ENCODE measurements around the gene GXYLT2.
"Not testable (repeated sequence)": the region's sequence is repeated elsewhere in the genome, so short reads cannot be mapped to it uniquely, and the experiment has no call there.

GXYLT2 gene

GRCh38 chr3:72892081-72892775 lies 4.4 kb downstream of the GXYLT2 start:
- no peak for DNase-seq (ENCODE audit: low read depth in 2 of 2)

GRCh38 chr3:72892870-72893269 lies 5.0 kb downstream of the GXYLT2 start:
- no peak for DNase-seq (ENCODE audit: low read depth in 2 of 2)

GRCh38 chr3:72894976-72895552 lies 7.2 kb downstream of the GXYLT2 start:
- DNase-seq (ENCODE audit: low read depth in 2 of 2): no peak

- no peak for DNase-seq (ENCODE audit: low read depth in 2 of 2)
Measured at GRCh38 chr3:72896996-72897757, 9.3 kb downstream of the GXYLT2 start.

GRCh38 chr3:72897758-72898007 lies 9.8 kb downstream of the GXYLT2 start:
- DNase-seq (ENCODE audit: low read depth in 2 of 2): no peak

GRCh38 chr3:72899349-72899765 lies 11.5 kb downstream of the GXYLT2 start:
- DNase-seq (ENCODE audit: low read depth in 2 of 2): no peak

GRCh38 chr3:72900048-72900447 lies 12.2 kb downstream of the GXYLT2 start:
- no peak for DNase-seq (ENCODE audit: low read depth in 2 of 2)

GRCh38 chr3:72901840-72902239 lies 14.0 kb downstream of the GXYLT2 start:
- DNase-seq (ENCODE audit: low read depth in 2 of 2): no peak

GRCh38 chr3:72903004-72903403 lies 15.2 kb downstream of the GXYLT2 start:
- DNase-seq (ENCODE audit: low read depth in 2 of 2): no peak

- no peak for DNase-seq (ENCODE audit: low read depth in 2 of 2)
Measured at GRCh38 chr3:72904163-72904562, 16.3 kb downstream of the GXYLT2 start.

- no peak for DNase-seq (ENCODE audit: low read depth in 2 of 2)
Measured at GRCh38 chr3:72906154-72906553, 18.3 kb downstream of the GXYLT2 start.

GRCh38 chr3:72907131-72907711 lies 19.4 kb downstream of the GXYLT2 start:
- no peak for DNase-seq (ENCODE audit: low read depth in 2 of 2)

- DNase-seq (ENCODE audit: low read depth in 2 of 2): no peak
Measured at GRCh38 chr3:72907731-72908620, 20.1 kb downstream of the GXYLT2 start.

- DNase-seq (ENCODE audit: low read depth in 2 of 2): no peak
Measured at GRCh38 chr3:72909591-72909990, 21.7 kb downstream of the GXYLT2 start.

- DNase-seq (ENCODE audit: low read depth in 2 of 2): no peak
Measured at GRCh38 chr3:72912532-72912931, 24.7 kb downstream of the GXYLT2 start.

GRCh38 chr3:72914383-72914782 lies 26.5 kb downstream of the GXYLT2 start:
- DNase-seq (ENCODE audit: low read depth in 2 of 2): no peak

- no peak for DNase-seq (ENCODE audit: low read depth in 2 of 2)
Measured at GRCh38 chr3:72916250-72916649, 28.4 kb downstream of the GXYLT2 start.

GRCh38 chr3:72919520-72919919 lies 31.7 kb downstream of the GXYLT2 start:
- DNase-seq (ENCODE audit: low read depth in 2 of 2): no peak

- DNase-seq (ENCODE audit: low read depth in 2 of 2): no peak
Measured at GRCh38 chr3:72924055-72924454, 36.2 kb downstream of the GXYLT2 start.

GRCh38 chr3:72928781-72929735 lies 41.2 kb downstream of the GXYLT2 start:
- DNase-seq (ENCODE audit: low read depth in 2 of 2): not testable (repeated sequence)

- DNase-seq (ENCODE audit: low read depth in 2 of 2): no peak
Measured at GRCh38 chr3:72930754-72931153, 42.9 kb downstream of the GXYLT2 start.

All from activated CD4-positive, alpha-beta T cell treated with anti-CD3 and anti-CD28 coated beads for 24 hours (primary cell).